DMS 273 treated with DMSO at 0.1 percent for 48 hours (cell line): ENCODE data around the gene GIGYF2.

Source experiments
- DNase-seq: peaks from one replicate; lab custom pipeline; 2025; lab: John Stamatoyannopoulos, UW

The GIGYF2 gene

DNA sequence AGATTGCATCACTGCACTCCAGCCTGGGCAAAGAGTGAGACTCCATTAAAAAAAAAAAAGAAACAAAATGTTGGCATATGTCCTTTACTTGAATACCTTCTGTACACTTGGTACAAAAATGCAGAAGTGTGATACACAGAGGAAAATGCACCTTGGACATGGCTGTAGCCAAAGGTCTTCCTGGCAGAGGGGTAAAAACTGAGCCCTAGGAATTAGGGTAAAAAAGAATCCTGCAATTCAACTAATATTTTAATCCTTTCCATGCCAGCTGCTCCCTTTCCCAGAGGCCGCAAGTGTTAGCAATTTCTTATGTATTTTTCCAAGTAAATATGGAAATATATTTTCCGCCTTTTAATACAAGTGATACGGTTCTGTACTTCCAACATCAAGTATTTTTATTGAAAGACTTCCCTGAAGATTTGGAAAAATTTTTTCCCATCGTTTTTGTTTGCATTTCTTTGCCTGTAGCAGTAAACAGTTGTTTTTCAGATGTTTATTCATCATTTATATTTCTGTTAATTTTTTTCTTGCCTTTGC lies 53.1 kb downstream of the GIGYF2 start:
- no peak for DNase-seq

GRCh38 chr2:232757905-232758304 lies 60.8 kb downstream of the GIGYF2 start:
- DNase-seq, result no peak

- DNase-seq, result no peak
These were observed 64.3 kb downstream of the GIGYF2 start for GRCh38 chr2:232761301-232761907.

- DNase-seq, result no peak
These were observed 70.7 kb downstream of the GIGYF2 start for GRCh38 chr2:232767866-232768265.

- DNase-seq, result no peak
These were observed 73.1 kb downstream of the GIGYF2 start for GRCh38 chr2:232770207-232770606.

DNA sequence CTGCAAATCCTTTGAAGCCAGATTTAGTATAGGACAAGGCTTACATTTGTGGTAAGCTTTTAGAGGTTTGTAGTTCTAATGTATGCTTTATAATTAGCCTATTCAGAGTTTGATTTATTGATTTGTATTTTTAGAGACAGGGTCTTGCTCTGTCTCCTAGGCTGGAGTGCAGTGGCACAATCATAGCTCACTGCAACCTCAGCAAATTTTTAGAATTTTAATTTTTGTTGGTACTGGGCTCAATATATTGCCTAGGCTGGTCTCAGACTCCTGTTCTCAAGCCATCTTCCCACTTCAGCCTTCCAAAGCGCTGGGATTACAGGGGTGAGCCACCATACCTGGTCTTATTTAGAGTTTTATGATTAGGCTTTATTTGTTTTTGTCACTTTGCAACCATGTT lies 74.7 kb downstream of the GIGYF2 start:
- no peak for DNase-seq

DNA sequence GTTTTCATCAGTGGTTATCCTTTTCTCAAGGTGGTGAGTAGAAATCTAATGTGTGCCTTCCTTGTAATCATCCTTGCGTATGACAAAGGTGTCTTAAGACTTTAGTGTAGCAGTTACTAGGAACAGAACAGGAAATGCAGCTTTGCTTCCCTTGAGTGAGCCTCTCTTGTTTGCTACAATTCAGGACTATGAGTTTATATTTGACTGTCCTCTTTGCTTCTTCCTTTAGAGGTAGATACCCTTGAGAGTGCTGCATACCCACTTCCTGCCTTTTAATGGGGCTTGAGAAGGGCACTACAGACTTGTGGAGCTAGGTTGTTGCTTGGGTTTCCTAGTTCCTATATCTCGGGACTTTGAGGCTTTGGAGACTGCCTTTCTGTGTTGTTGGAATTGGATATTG lies 75.4 kb downstream of the GIGYF2 start:
- DNase-seq, result no peak

DNA sequence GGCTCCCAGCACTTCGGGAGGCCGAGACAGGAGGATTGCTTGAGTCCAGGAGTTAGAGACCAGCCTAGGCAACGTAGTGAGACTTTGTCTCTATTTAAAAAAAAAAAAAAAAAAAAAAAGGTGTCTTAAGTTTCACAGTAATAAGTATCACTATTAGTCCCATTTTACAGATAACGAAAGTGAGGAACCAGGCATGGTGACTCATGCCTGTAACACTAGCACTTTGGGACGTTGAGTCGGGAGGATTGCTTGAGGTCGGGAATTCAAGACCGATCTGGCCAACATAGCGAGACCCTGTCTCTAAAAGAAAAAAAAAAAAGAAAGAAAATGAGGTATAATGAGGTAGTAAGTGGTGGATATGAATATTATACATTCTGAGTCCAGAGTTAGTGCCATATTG lies 76.7 kb downstream of the GIGYF2 start:
- no peak for DNase-seq

DNA sequence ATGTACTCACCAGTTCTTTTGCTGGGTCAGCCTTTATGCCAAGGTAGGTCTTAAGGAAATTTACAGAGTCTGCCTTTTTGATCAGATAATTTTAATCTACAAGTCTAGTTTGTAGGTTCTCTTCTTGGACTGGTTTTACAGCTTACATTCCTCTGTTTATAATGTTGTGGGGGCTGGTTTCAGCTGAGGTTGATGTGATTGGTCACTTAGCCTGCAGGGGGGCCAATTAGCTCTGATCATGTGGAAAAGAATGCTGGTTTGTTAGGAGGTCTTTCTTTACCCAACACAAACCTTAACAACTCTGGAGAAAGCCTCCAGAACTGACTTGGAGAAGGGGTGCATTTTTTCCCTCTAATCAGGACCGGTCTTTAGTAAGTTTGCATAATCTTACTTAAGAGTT lies 79.3 kb downstream of the GIGYF2 start, which contains the start of gene KCNJ13:
Gene KCNJ13, minus strand, starts transcription at position 131 of the 400 bp plus-strand sequence. CDS start 5,203 bp downstream, outside the sequence.
- DNase-seq, result no peak

- DNase-seq, result no peak
These were observed 80.1 kb downstream of the GIGYF2 start for GRCh38 chr2:232777276-232777675.

DNA sequence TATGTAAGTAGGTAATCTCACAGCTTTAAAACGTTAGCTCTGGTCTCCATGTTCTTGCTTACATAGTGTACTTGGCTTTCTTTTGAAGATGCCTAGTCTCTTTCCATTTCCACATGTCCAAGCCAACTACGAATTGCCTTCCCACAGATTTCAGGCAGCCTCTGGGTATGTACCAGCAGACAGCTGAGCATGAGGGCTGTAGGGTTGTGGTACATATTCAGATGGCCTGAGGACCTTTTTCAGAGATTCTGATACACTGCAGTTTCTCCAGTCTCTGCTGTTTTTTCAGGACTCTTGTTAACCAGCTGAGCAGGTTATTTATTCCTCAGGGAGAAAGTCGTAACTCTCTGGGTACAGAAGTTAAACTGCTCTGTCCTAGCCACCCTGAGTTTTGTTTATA lies 82.3 kb downstream of the GIGYF2 start:
- no peak for DNase-seq

DNA sequence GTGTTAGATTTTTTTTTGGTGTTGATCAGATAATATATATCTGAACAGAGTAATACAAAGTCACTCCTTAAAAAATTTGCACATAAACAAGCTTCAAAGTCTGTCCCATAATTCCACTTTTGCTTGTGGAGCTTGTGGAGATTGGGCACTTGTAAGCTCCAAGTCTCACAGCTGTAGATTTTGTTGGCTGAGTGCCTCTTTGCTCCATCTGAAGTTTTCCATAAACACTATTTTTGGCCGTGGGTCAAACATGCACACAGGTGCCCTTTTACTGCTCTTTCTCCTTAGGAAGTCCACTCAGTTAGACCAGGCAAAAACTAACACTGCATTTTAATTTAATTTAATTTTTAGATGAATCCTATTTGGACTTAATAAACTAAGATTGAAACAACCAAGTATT lies 82.8 kb downstream of the GIGYF2 start:
- no peak for DNase-seq

GRCh38 chr2:232781765-232782164 lies 84.6 kb downstream of the GIGYF2 start:
- DNase-seq, result no peak

- no peak for DNase-seq
These were observed 86.1 kb downstream of the GIGYF2 start for GRCh38 chr2:232783278-232783677.

DNA sequence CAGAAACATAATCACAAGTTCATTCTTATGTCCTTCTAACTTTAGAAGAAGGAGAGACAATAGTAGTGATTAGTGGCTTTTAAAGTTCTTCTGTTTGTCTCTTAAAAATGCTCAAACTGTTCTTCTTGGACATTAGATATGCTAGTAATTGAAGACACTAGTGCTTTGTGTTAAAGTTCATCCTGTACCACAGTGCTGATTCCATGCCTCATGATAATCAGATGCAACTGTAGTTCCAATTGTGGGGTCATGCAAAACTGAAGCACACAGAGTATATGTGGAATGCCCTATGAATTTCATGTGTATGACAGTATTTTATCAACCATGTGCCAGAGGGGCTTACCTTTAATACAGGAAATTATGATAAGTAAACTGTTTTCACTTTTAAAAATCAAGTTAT lies 90.7 kb downstream of the GIGYF2 start:
- DNase-seq, result no peak

GRCh38 chr2:232789082-232789481 lies 92.0 kb downstream of the GIGYF2 start:
- DNase-seq, result no peak

DNA sequence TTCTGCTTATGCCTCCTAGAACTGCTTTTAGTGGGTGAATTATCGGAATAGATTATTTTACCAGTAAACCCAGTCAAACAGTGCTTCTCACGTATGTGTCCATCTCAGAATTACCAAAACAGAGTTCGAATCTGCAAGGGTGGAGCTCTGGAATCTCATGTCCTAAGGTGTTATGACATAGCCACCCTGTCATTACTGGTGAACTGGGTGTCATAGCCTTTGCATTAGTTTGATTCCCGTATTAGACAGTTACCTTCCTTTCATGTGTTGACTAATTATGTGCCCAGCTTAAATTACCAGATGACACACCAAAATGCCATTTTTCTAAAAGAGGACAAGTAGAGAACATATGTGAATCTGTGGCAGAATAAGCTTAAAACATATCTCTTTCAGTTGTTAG lies 94.4 kb downstream of the GIGYF2 start:
- no peak for DNase-seq

DNA sequence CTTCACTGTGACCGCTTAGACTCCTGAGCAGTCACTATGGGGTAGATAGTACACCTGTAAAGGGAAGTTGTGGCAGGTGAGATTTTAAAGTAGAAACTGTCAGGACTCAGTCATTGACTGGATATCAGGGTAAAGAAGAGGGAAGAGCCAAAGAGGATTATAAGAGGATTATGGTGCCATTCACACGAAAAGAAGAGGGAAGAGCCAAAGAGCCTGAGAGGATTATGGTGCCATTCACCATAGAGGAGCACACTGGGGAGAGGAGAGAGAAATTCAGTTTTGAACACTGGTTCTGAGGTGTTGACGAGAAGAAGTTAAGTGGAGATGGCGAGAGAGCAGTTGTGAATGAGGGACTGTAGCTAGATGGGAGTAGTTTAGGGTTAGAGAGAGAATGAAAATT lies 96.1 kb downstream of the GIGYF2 start:
- DNase-seq, result no peak

DNA sequence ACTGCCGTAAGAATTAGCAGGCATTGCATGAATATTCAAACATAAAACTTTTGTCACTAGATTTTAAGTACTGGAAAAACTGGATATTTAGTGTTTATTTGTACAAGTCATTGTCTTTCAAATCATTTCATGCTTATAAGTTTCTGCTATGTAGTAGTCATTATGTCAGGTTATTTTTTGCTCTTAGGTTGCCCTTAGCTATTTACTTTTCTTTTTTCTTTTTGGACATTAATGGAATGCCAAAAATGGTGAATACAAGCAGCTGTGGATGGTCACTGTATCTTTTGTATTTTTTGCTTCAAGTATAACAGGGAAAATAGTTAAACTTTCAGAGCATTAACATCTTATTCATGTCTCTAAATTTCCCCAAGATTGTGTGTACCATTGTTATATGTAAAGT lies 97.8 kb downstream of the GIGYF2 start:
- DNase-seq, result no peak

- DNase-seq, result no peak
These were observed 98.8 kb downstream of the GIGYF2 start for GRCh38 chr2:232795920-232796319.

GRCh38 chr2:232798187-232798586 lies 101.1 kb downstream of the GIGYF2 start:
- no peak for DNase-seq

- no peak for DNase-seq
These were observed 103.0 kb downstream of the GIGYF2 start for GRCh38 chr2:232800166-232800565.

DNA sequence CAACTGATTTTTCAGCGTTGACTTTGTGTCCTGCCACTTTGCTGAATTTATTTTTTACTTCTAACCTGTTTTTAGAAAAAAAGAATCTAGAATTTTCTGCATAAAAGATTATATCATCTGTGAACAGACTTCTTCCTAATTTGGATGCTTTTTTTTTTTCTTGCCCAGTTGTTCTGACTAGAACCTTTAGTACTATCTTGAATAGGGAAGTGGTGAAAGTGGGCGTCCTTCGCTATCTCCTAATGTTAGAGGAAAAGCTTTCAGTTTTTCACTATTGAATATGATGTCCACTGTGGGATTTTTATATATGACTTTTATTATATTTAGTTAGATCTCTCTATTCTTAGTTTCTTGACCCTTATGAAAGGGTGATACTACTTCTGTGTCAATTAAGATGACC lies 105.0 kb downstream of the GIGYF2 start:
- DNase-seq, result no peak
